Erythroblast (primary cell): ENCODE measurements around the gene CROCC2.

ENCODE experiments used
- GATA1 ChIP-seq: IDR thresholded peaks from 2 replicates; pipeline ENCODE4 v1.6.1; 2011; ENCODE audit warnings: low read depth, mild to moderate bottlenecking, control low read depth, low read length, moderate library complexity
- POLR2A ChIP-seq: IDR thresholded peaks from 2 replicates; pipeline ENCODE4 v1.6.1; 2011; ENCODE audit warnings: mild to moderate bottlenecking, low read length

DNA sequence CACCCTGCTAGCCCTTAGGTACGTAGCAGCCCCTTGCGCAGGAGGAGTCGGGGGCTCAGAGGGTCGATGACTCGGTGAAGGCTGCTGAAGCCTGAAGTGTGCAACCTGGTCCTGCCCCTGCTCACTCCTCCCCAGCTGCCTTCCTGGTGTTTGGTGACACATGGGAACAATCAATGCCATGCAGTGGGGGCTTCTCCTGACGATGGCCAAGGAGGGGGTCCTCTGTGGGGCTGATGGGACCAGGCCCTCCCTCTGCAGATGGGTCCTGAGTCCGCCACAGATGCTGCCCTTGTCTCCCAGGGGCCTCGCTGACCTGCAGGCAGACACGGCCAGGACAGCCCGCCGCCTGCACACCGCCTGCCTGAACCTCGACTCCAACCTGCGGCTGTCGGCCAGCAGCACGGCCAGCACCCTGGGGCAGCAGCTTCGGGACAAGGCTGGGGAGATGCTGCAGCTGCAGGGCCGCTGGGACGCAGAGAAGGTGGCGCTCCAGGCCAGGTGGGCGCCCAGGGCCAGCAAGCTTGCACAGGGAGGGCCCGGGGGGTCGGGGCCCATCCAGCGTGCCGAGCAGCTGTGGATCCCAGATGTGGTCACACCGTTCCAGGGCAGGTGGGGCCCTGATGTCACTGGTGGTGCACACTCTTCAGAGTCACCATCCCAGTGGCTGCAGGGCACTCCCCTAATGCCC, 24.6 kb downstream of the CROCC2 start:
- no peak for TF ChIP-seq POLR2A
- no peak for TF ChIP-seq GATA1
